CD4-positive, alpha-beta T cell (primary cell): Measurements from ENCODE around the gene CCDC27. TPM values are rescaled to one million over a fixed set of nuclear protein-coding genes. Genes with fewer than 3 reads are reported as not detected.
"Not testable (repeated sequence)": the region's sequence is repeated elsewhere in the genome, so short reads cannot be mapped to it uniquely, and the experiment has no call there.

Experiments
- ATAC-seq: fragments of 200-7000 bp; cut with Tn5 transposase; one replicate; pipeline ENCODE4 v1.10.0; 2022; ENCODE audit warnings: mild to moderate bottlenecking; ENCODE audit not compliant: poor library complexity
- CTCF ChIA-PET: fragments of 350-600 bp; sonication (Branson Sonifier 250); formaldehyde crosslinking; loops from one replicate; lab custom pipeline; 2021; ENCODE audit warnings: antibody characterized with exemption, inconsistent platforms; lab: Charles Lee
- POLR2A ChIA-PET: fragments of 350-600 bp; sonication (Branson Sonifier 250); formaldehyde crosslinking; loops from one replicate; lab custom pipeline; 2021; ENCODE audit warnings: antibody characterized with exemption, inconsistent platforms; lab: Charles Lee
- DNase-seq, 14 experiments: peaks; one replicate each; pipeline ENCODE4 v3.0.0-alpha.2; 2013 to 2020; ENCODE audit warnings: mixed read lengths in 2 of 14
- H3K27ac ChIP-seq, 2 donors: one replicate each; pipeline versions ENCODE4 v1.5.1 to v1.7.0; 2013; ENCODE audit warnings: low read length in 2 of 2, low read depth in 1 of 2, mild to moderate bottlenecking in 1 of 2
- H3K27me3 ChIP-seq, 2 experiments: 1 replicate in 1 of 2; 2 replicates in 1 of 2; pipeline versions ENCODE4 v1.6.1 to v1.7.0; 2013; ENCODE audit warnings: low read length in 2 of 2, control low read depth in 1 of 2, mild to moderate bottlenecking in 1 of 2, moderate library complexity in 1 of 2; ENCODE audit not compliant: insufficient read depth in 2 of 2, control insufficient read depth in 1 of 2
- H3K36me3 ChIP-seq: one replicate; pipeline ENCODE4 v1.6.1; 2013; ENCODE audit warnings: low read length, control low read depth; ENCODE audit not compliant: insufficient read depth
- H3K4me1 ChIP-seq: one replicate; pipeline ENCODE4 v1.6.1; 2013; ENCODE audit warnings: low read length, control low read depth; ENCODE audit not compliant: insufficient read depth
- H3K4me3 ChIP-seq: one replicate; pipeline ENCODE4 v1.5.1; 2013; ENCODE audit warnings: mild to moderate bottlenecking, low read length, moderate library complexity
- H3K9me3 ChIP-seq, 2 experiments: 1 replicate in 1 of 2; 2 replicates in 1 of 2; pipeline versions ENCODE4 v1.6.1 to v1.7.0; 2013; ENCODE audit warnings: low read length in 2 of 2, mild to moderate bottlenecking in 2 of 2, control low read depth in 1 of 2, moderate library complexity in 1 of 2; ENCODE audit not compliant: control insufficient read depth in 1 of 2, insufficient read depth in 1 of 2
- H3K27ac Mint-ChIP-seq: one replicate; pipeline ENCODE4 v1.8.0; 2020; ENCODE audit warnings: mixed read lengths
- H3K27me3 Mint-ChIP-seq: one replicate; pipeline ENCODE4 v1.8.0; 2021; ENCODE audit warnings: mixed read lengths
- H3K36me3 Mint-ChIP-seq: one replicate; pipeline ENCODE4 v1.8.0; 2021; ENCODE audit warnings: low read depth, mixed read lengths
- H3K4me1 Mint-ChIP-seq: one replicate; pipeline ENCODE4 v1.8.0; 2021; ENCODE audit warnings: low read depth, mixed read lengths
- H3K4me3 Mint-ChIP-seq: one replicate; pipeline ENCODE4 v1.8.0; 2020; ENCODE audit warnings: mild to moderate bottlenecking, mixed read lengths
- H3K9me3 Mint-ChIP-seq: one replicate; pipeline ENCODE4 v1.8.0; 2020; ENCODE audit warnings: mixed read lengths
- CTCF ChIP-seq: fragments of 200-600 bp; IDR thresholded peaks from one replicate; pipeline ENCODE4 v1.8.0; 2022; ENCODE audit warnings: antibody characterized with exemption, mild to moderate bottlenecking
- intact Hi-C, 2 experiments: fragments of 100-400 bp; cut with DNase I in 1 of 2; cut with micrococcal nuclease in 1 of 2; formaldehyde crosslinking; loops; one replicate each; pipeline versions ENCODE4 v1.15.1 to v1.9.0; 2023 to 2025; cut with DNase I, micrococcal nuclease
- total RNA-seq, 174 experiments: library from RNA in 2 of 174; stranded (reverse) in 2 of 174; gene quantifications; one replicate each; pipeline ENCODE4 v1.2.3 and lab custom pipeline; 2021 to 2026

Gene CCDC27
- total RNA-seq, 2 experiments from 2014 or later: not detected

GRCh38 chr1:3796215-3797061 is 44.2 kb downstream of the CCDC27 start, which contains the start of gene LRRC47:
Gene LRRC47 (minus strand): TSS chr1:3796498. CDS start chr1:3796476, 22 bp downstream.
- H3K27ac Mint-ChIP-seq: peak within 1 kb of the TSS; percentile 82

GRCh38 chr1:3799976-3800685 is 47.9 kb downstream of the CCDC27 start:
- ATAC-seq: no peak
- Mint-ChIP-seq H3K36me3 (peaks cover 6% of the 10 kb centered on the region), H3K27me3 (peaks cover 54% of the 10 kb centered on the region), H3K9me3 (no peaks in the 10 kb centered on the region), H3K4me1 (peaks cover 24% of the 10 kb centered on the region), H3K27ac (no peak overlapping the region), H3K4me3 (peak overlapping the region; percentile 51)
- POLR2A ChIA-PET: no interaction called here
- H3K27me3 ChIP-seq: peaks cover 4 to 15% of the 10 kb centered on the region in 2 experiments
- no peak for TF ChIP-seq CTCF
- H3K36me3 ChIP-seq: no peaks in the 10 kb centered on the region
- no peak overlapping the region for H3K27ac ChIP-seq
- CTCF ChIA-PET: interaction anchor here (1.8 kb wide), 1 partner anchor 24 kb away, joined by 3 read pairs; no protein-coding TSS in a partner anchor
- H3K4me1 ChIP-seq: peaks cover 19% of the 10 kb centered on the region
- no peak overlapping the region for H3K4me3 ChIP-seq
- intact Hi-C loops: loop anchor here in 1 of 2 experiments (5.0 kb wide), 1 partner anchor 348 kb away; the partner anchor contains the start of gene ARHGEF16
- no peak for DNase-seq
- H3K9me3 ChIP-seq: no peaks in the 10 kb centered on the region

More at GRCh38 chr1:3796215-3797061, 44.2 kb downstream of the CCDC27 start, which contains the start of gene LRRC47:
- ATAC-seq (peak; percentile 100), DNase-seq (peak; percentile 92 to 96 (median 94))
- Histone ChIP-seq H3K27me3 (peaks cover 4 to 7% of the 10 kb centered on the region in 2 experiments), H3K36me3 (peaks cover 6% of the 10 kb centered on the region), H3K9me3 (no peaks in the 10 kb centered on the region), H3K4me1 (peaks cover 40% of the 10 kb centered on the region), H3K27ac (peak within 1 kb of the TSS in 1 of 2 donors; percentile 52), H3K4me3 (peak within 1 kb of the TSS; percentile 73)
- ChIA-PET CTCF (interaction anchor here (0.8 to 2.6 kb wide), 3 partner anchors 21 to 177 kb away, joined by 3 to 16 read pairs (median 3); partner anchors contain the start of genes CEP104 and DFFB), POLR2A (interaction anchor here (1.2 to 1.9 kb wide), 7 partner anchors 21 to 266 kb away, joined by 3 to 19 read pairs (median 6); partner anchors contain the start of genes C1orf174, CEP104 and DFFB)
- Mint-ChIP-seq H3K4me1 (peaks cover 54% of the 10 kb centered on the region), H3K9me3 (no peaks in the 10 kb centered on the region), H3K36me3 (peaks cover 25% of the 10 kb centered on the region), H3K27me3 (peaks cover 18% of the 10 kb centered on the region), H3K4me3 (peak within 1 kb of the TSS; percentile 95)
- intact Hi-C loops: loop anchor here (1.0 to 2.0 kb wide), 6 partner anchors 24 to 172 kb away; partner anchors contain the start of genes CEP104 (in 2 of the 2), DFFB (in 2 of the 2), C1orf174 (in 1 of the 2) and SMIM1 (in 1 of the 2)
- TF ChIP-seq CTCF: no peak

- H3K27ac Mint-ChIP-seq, ATAC-seq, POLR2A ChIA-PET, H3K4me3 ChIP-seq, H3K4me3 Mint-ChIP-seq, DNase-seq, H3K36me3 Mint-ChIP-seq, H3K27ac ChIP-seq, H3K9me3 Mint-ChIP-seq, H3K9me3 ChIP-seq, H3K36me3 ChIP-seq: not testable (repeated sequence)
- peaks cover 4 to 15% of the 10 kb centered on the region in 2 experiments for H3K27me3 ChIP-seq
- H3K4me1 Mint-ChIP-seq: peaks cover 19% of the 10 kb centered on the region
- H3K4me1 ChIP-seq: peaks cover 13% of the 10 kb centered on the region
- CTCF ChIA-PET: interaction anchor here (1.8 to 2.3 kb wide), 2 partner anchors 25 to 348 kb away, joined by 3 to 12 read pairs; no protein-coding TSS in a partner anchor
- H3K27me3 Mint-ChIP-seq: peaks cover 54% of the 10 kb centered on the region
- intact Hi-C loops: loop anchor here in 1 of 2 experiments (5.0 kb wide), 1 partner anchor 348 kb away; the partner anchor contains the start of gene ARHGEF16
These were observed 48.5 kb downstream of the CCDC27 start for GRCh38 chr1:3800795-3801194.
